ENCODE data around the gene PRKX.
"Not testable (repeated sequence)": the region's sequence is repeated elsewhere in the genome, so short reads cannot be mapped to it uniquely, and the experiment has no call there.

The PRKX gene

GRCh38 chrX:3592184-3592583 lies 121.3 kb downstream of the PRKX start:
- no peak overlapping the region for H3K4me3 ChIP-seq
- no peak overlapping the region for H3K27ac ChIP-seq

- no peak overlapping the region for H3K27ac ChIP-seq
- no peak overlapping the region for H3K4me3 ChIP-seq
Measured at GRCh38 chrX:3589474-3589873, 124.0 kb downstream of the PRKX start.

- Histone ChIP-seq H3K27ac (no peak overlapping the region), H3K4me3 (no peak overlapping the region)
Measured at GRCh38 chrX:3585719-3586118, 127.7 kb downstream of the PRKX start.

GRCh38 chrX:3584415-3584996 lies 128.9 kb downstream of the PRKX start:
- no peak overlapping the region for H3K27ac ChIP-seq
- no peak overlapping the region for H3K4me3 ChIP-seq

- no peak overlapping the region for H3K4me3 ChIP-seq
- no peak overlapping the region for H3K27ac ChIP-seq
Measured at GRCh38 chrX:3582451-3582850, 131.0 kb downstream of the PRKX start.

GRCh38 chrX:3581609-3582108 lies 131.8 kb downstream of the PRKX start:
- Histone ChIP-seq H3K27ac (no peak overlapping the region), H3K4me3 (no peak overlapping the region)

GRCh38 chrX:3577551-3577950 lies 135.9 kb downstream of the PRKX start:
- Histone ChIP-seq H3K27ac (no peak overlapping the region), H3K4me3 (no peak overlapping the region)

- H3K4me3 ChIP-seq = no peak overlapping the region
- no peak overlapping the region for H3K27ac ChIP-seq
Measured at GRCh38 chrX:3576886-3577501, 136.5 kb downstream of the PRKX start.

- no peak overlapping the region for H3K4me3 ChIP-seq
- H3K27ac ChIP-seq = no peak overlapping the region
Measured at GRCh38 chrX:3567686-3568085, 145.8 kb downstream of the PRKX start.

- H3K4me3 ChIP-seq = no peak overlapping the region
Measured at GRCh38 chrX:3563451-3563850, 150.0 kb downstream of the PRKX start.

GRCh38 chrX:3560010-3560409 lies 153.4 kb downstream of the PRKX start:
- not testable (repeated sequence) for H3K27ac ChIP-seq, H3K4me3 ChIP-seq

More at GRCh38 chrX:3563451-3563850, 150.0 kb downstream of the PRKX start:
- H3K27ac ChIP-seq = no peak overlapping the region
